ENCODE measurements around the gene ZBED4.

The ZBED4 gene

GRCh38 chr22:49897015-49897684 lies 43.5 kb downstream of the ZBED4 start:
- no peak for DNase-seq (ENCODE audit: low read depth in 2 of 3, low spot score in 2 of 3)

- no peak for DNase-seq (ENCODE audit: low read depth in 2 of 3, low spot score in 2 of 3)
Observed at GRCh38 chr22:49899530-49899929, 45.9 kb downstream of the ZBED4 start.

- no peak for DNase-seq (ENCODE audit: low read depth in 2 of 3, low spot score in 2 of 3)
Observed at GRCh38 chr22:49900441-49901230, 47.0 kb downstream of the ZBED4 start.

GRCh38 chr22:49901457-49901856 lies 47.8 kb downstream of the ZBED4 start:
- DNase-seq (ENCODE audit: low read depth in 2 of 3, low spot score in 2 of 3), result no peak

- DNase-seq (ENCODE audit: low read depth in 2 of 3, low spot score in 2 of 3), result no peak
Observed at GRCh38 chr22:49903322-49904039, 49.8 kb downstream of the ZBED4 start.

GRCh38 chr22:49904040-49904369 lies 50.4 kb downstream of the ZBED4 start:
- DNase-seq (ENCODE audit: low read depth in 2 of 3, low spot score in 2 of 3), result no peak

GRCh38 chr22:49905465-49905864 lies 51.8 kb downstream of the ZBED4 start:
- DNase-seq (ENCODE audit: low read depth in 2 of 3, low spot score in 2 of 3), result no peak

GRCh38 chr22:49906071-49906798 lies 52.6 kb downstream of the ZBED4 start:
- DNase-seq (ENCODE audit: low read depth in 2 of 3, low spot score in 2 of 3), result no peak

GRCh38 chr22:49906799-49907290 lies 53.2 kb downstream of the ZBED4 start:
- DNase-seq (ENCODE audit: low read depth in 2 of 3, low spot score in 2 of 3), result no peak

- no peak for DNase-seq (ENCODE audit: low read depth in 2 of 3, low spot score in 2 of 3)
Observed at GRCh38 chr22:49907807-49908206, 54.2 kb downstream of the ZBED4 start.

- DNase-seq (ENCODE audit: low read depth in 2 of 3, low spot score in 2 of 3), result no peak
Observed at GRCh38 chr22:49909476-49910205, 56.0 kb downstream of the ZBED4 start.

- DNase-seq (ENCODE audit: low read depth in 2 of 3, low spot score in 2 of 3), result no peak
Observed at GRCh38 chr22:49910229-49911155, 56.8 kb downstream of the ZBED4 start.

GRCh38 chr22:49911881-49912625 lies 58.4 kb downstream of the ZBED4 start:
- DNase-seq (ENCODE audit: low read depth in 2 of 3, low spot score in 2 of 3), result no peak

- no peak for DNase-seq (ENCODE audit: low read depth in 2 of 3, low spot score in 2 of 3)
Observed at GRCh38 chr22:49913026-49913425, 59.4 kb downstream of the ZBED4 start.

GRCh38 chr22:49913446-49913845 lies 59.8 kb downstream of the ZBED4 start:
- DNase-seq (ENCODE audit: low read depth in 2 of 3, low spot score in 2 of 3), result no peak

- no peak for DNase-seq (ENCODE audit: low read depth in 2 of 3, low spot score in 2 of 3)
Observed at GRCh38 chr22:49914256-49914655, 60.6 kb downstream of the ZBED4 start.

- no peak for DNase-seq (ENCODE audit: low read depth in 2 of 3, low spot score in 2 of 3)
Observed at GRCh38 chr22:49915610-49916009, 62.0 kb downstream of the ZBED4 start.

- DNase-seq (ENCODE audit: low read depth in 2 of 3, low spot score in 2 of 3), result no peak
Observed at GRCh38 chr22:49916831-49917230, 63.2 kb downstream of the ZBED4 start.
